ENCODE results near the gene EXOSC9.

DNA sequence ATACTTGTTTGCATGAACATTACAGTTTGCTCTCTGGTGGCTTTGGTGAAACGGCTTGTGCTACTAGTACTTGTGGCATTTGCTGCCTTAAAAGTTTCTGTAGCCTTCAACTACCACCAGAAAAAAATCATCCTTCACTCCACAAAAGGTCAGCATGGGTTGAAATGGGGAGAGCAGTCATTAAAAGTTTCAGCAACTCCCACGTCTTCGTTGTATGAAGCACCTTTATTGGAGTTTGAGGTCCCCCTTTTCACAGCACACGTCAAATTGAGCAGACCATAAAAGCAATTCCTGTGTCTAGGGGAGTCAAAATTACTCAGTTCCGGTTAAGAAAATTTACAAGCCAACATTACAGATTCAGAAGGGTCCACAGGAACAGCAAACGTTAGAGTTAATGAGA lies 45.5 kb downstream of the EXOSC9 start:
- TF ChIP-seq ATF3 (CRISPR knock-in tag; conservative IDR thresholded peaks at IDR 0.05) (no peak), SOX15 (CRISPR knock-in tag; IDR thresholded peaks at IDR 0.05) (no peak)

All from WTC11 (cell line).